ENCODE results near the gene ACRBP. TPM values are rescaled to one million over a fixed set of nuclear protein-coding genes. Genes with fewer than 3 reads are reported as not detected.
A peak's percentile ranks its signal among the peaks of the same experiment; 100 is the strongest.

ACRBP gene
- total RNA-seq, 1 donor from 2014 or later, result 7.1 TPM

DNA sequence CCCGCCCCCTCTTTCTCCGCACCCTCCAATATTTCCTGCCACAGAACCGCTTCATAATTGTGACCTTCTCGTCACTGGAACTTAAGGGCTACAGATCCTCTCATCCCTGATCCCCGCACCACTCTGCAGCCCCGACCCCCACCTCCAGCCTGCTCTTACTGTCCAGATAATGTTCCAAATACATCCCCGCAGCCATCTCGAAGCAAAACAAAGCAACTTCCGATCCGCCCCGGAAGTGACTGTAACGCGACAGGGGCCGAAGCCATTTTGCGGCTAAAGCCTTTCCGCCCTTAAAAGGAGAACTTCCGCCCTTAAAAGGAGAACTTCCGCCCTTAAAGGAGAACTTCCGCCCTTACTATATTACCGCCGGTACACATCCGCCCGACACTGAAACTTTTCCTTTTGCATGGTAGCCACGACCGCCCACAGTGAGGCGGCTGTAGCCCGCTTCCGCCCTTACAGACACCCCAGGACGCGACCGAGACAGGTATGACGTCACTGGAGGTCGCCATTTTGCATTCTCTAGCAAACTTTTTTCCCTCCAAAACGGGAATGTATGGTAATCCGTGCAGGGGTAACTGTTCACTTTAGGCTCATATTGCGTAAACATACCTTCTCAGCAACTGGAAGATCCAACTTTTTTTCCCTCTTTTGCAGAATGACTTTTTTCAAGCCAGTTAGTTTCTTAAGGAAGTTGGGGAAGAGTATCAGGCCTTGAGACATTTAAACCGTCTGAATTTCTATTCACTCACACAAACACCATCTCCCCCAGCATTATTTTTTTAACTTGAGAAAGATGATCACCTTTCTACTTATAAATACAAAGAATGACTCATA lies 15.9 kb upstream of the ACRBP start, which contains the start of gene ING4:
ING4 (minus strand) TSS at position 214 of the 837 bp plus-strand sequence; CDS start at position 196, 18 bp downstream.
- DNase-seq (ENCODE audit: extremely low spot score, unreplicated experiment), result peak; percentile 94
- peaks cover 8% of the 10 kb centered on the region for H3K4me1 Mint-ChIP-seq (ENCODE audit: unreplicated experiment)
- H3K9me3 Mint-ChIP-seq, result no peaks in the 10 kb centered on the region
- peak within 1 kb of the TSS; percentile 98 for H3K27ac Mint-ChIP-seq
- TF ChIP-seq, protein P1, sequence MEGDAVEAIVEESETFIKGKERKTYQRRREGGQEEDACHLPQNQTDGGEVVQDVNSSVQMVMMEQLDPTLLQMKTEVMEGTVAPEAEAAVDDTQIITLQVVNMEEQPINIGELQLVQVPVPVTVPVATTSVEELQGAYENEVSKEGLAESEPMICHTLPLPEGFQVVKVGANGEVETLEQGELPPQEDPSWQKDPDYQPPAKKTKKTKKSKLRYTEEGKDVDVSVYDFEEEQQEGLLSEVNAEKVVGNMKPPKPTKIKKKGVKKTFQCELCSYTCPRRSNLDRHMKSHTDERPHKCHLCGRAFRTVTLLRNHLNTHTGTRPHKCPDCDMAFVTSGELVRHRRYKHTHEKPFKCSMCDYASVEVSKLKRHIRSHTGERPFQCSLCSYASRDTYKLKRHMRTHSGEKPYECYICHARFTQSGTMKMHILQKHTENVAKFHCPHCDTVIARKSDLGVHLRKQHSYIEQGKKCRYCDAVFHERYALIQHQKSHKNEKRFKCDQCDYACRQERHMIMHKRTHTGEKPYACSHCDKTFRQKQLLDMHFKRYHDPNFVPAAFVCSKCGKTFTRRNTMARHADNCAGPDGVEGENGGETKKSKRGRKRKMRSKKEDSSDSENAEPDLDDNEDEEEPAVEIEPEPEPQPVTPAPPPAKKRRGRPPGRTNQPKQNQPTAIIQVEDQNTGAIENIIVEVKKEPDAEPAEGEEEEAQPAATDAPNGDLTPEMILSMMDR (conservative IDR thresholded peaks at IDR 0.05), result no peak
- peaks cover 40% of the 10 kb centered on the region for H3K36me3 Mint-ChIP-seq
- H3K4me3 Mint-ChIP-seq, result peak within 1 kb of the TSS; percentile 99
- no peaks in the 10 kb centered on the region for H3K27me3 Mint-ChIP-seq

DNA sequence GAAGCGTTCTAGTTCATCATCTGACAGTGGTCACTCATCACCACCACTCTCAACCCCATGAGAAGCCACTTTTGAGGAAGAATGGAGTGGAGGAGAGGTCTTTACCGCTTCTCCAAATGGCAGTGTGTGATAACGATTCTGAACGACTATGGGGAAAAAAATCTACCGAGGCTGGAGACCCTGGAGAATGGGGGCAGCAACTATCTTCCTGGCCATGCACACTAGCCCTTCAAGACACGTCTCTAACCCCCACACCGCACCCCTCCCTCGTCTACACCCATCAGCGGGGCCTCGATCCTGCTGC lies 15.3 kb upstream of the ACRBP start:
- H3K4me3 Mint-ChIP-seq, result peak overlapping the region; percentile 99
- H3K4me1 Mint-ChIP-seq (ENCODE audit: unreplicated experiment), result peaks cover 8% of the 10 kb centered on the region
- H3K9me3 Mint-ChIP-seq, result no peaks in the 10 kb centered on the region
- no peak for DNase-seq (ENCODE audit: extremely low spot score, unreplicated experiment)
- H3K27ac Mint-ChIP-seq, result peak overlapping the region; percentile 98
- TF ChIP-seq, protein P1 (conservative IDR thresholded peaks at IDR 0.05), result no peak
- H3K36me3 Mint-ChIP-seq, result peaks cover 35% of the 10 kb centered on the region
- no peaks in the 10 kb centered on the region for H3K27me3 Mint-ChIP-seq

DNA sequence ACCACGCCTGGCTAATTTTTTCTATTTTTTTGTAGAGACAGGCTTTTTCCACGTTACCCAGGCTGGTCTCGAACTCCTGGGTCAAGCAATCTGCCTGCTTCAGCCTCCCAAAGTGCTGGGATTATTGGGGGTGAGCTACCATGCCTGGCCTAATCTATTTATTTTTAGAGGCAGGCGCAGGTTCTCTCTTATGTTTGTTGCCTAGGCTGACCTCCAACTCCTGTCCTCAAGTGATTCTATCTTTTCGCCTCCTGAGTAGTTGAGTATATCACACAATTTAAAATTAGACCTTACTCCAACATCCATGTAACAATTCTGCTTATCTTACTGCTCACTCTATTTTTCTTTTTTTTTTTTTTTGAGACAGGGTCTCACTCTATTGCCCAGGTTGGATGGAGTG lies 6.8 kb upstream of the ACRBP start:
- Mint-ChIP-seq H3K4me3 (no peak overlapping the region), H3K4me1 (ENCODE audit: unreplicated experiment) (no peaks in the 10 kb centered on the region), H3K36me3 (peaks cover 32% of the 10 kb centered on the region), H3K27ac (no peak overlapping the region), H3K9me3 (no peaks in the 10 kb centered on the region), H3K27me3 (no peaks in the 10 kb centered on the region)
- DNase-seq (ENCODE audit: extremely low spot score, unreplicated experiment), result no peak
- TF ChIP-seq, protein P1 (conservative IDR thresholded peaks at IDR 0.05), result no peak

DNA sequence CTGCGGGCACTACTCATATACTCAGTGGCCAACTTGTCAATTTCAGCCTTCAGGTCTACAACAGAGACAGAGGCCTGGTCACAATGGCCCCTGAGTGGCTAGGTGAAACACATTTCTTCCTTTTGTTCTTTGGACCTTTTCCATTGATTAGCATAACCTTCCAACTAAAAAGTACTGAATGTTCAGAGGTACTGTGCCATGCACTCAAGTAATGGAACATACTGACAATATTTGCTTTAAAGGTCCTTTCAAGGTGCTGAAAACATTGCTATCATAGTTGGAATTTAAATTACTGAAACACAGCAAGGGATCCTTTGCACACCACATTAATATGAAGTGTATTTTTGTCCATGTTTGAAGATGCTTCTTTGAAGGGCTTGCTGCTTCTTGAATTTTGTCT lies 6.1 kb upstream of the ACRBP start:
- no peak overlapping the region for H3K27ac Mint-ChIP-seq
- TF ChIP-seq, protein P1 (conservative IDR thresholded peaks at IDR 0.05), result no peak
- H3K4me1 Mint-ChIP-seq (ENCODE audit: unreplicated experiment), result no peaks in the 10 kb centered on the region
- no peak overlapping the region for H3K4me3 Mint-ChIP-seq
- H3K9me3 Mint-ChIP-seq, result no peaks in the 10 kb centered on the region
- H3K27me3 Mint-ChIP-seq, result no peaks in the 10 kb centered on the region
- H3K36me3 Mint-ChIP-seq, result peaks cover 28% of the 10 kb centered on the region
- DNase-seq (ENCODE audit: extremely low spot score, unreplicated experiment), result no peak

DNA sequence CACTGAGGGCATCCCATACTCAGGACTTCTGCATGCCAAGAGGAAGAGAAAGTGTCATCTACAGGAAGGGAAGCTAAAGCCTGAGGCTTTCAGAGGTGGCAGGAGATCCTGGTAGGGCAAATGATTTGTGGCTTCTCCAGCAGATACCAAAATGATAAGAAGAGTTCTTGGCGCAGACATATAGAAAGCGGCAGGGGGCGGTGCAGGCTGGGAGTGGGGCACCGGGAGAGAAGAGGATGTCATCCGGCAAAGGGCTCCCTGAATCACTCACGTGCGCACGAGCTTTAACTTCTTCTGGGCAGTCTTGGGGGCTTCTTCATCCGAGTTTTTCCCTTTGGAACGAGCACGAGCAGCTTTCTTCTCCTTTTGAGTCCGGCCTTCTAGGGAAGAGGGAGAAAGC lies 5.2 kb upstream of the ACRBP start:
- TF ChIP-seq, protein P1 (conservative IDR thresholded peaks at IDR 0.05), result no peak
- H3K4me1 Mint-ChIP-seq (ENCODE audit: unreplicated experiment), result no peaks in the 10 kb centered on the region
- H3K4me3 Mint-ChIP-seq, result no peak overlapping the region
- DNase-seq (ENCODE audit: extremely low spot score, unreplicated experiment), result no peak
- H3K27me3 Mint-ChIP-seq, result no peaks in the 10 kb centered on the region
- no peak overlapping the region for H3K27ac Mint-ChIP-seq
- H3K36me3 Mint-ChIP-seq, result peaks cover 31% of the 10 kb centered on the region
- H3K9me3 Mint-ChIP-seq, result no peaks in the 10 kb centered on the region

All from type B pancreatic cell (in vitro differentiated cells).